Stimulated activated CD8-positive, alpha-beta memory T cell treated with anti-CD3 and anti-CD28 coated beads, Interleukin-15, amount 100 ng/mL, for 1 hour (primary cell): ENCODE measurements around the gene THBS3.
"Not testable (repeated sequence)": the region's sequence is repeated elsewhere in the genome, so short reads cannot be mapped to it uniquely, and the experiment has no call there.

Experiments
- DNase-seq: peaks from one replicate; pipeline ENCODE4 v3.0.0-alpha.2; 2020; ENCODE audit warnings: low read depth

THBS3 gene

DNA sequence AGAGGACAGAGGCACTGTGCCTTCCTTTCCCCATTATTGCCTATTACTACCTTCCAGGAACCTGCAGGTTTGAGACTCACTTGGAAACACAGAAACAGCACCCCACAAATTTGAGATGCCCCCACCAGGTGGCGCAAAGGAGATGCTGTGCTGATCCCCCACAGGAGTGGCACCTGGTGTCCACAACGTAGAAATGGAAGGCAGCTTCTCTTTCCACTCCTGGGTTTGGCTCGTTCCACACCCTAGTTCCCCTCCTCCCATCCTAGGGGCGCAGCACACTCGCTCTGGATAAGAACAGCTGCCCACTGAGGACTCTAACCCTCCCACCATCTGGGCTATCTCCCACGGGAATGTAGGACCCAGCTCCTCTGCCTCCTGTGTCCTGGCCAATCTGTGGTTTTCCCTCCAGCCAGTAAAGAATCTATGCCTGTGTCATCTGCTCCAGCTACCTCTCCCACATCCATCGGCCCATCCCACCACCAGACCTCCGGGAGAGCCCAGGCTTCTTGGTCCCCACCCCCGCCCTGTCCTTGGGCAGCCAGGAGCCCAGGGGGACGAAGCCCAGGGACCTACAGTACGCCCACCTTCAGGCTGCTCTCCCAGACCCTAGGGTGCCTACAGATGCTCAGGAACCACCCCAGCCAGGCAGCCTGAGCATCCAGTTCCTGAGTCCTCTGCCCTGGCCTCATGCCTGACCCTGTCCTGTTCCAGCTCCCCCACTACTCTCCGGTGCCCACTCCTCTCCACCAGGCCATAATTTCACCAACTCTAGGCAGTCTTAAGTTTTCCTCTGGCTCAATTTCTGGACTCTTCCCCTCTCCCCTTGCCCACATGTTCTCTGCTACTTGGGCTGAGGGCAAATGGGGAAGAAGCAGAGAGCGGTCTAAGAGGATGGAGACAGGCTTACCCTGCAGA, 549 bp downstream of the THBS3 start:
- DNase-seq: peak; percentile 93

DNA sequence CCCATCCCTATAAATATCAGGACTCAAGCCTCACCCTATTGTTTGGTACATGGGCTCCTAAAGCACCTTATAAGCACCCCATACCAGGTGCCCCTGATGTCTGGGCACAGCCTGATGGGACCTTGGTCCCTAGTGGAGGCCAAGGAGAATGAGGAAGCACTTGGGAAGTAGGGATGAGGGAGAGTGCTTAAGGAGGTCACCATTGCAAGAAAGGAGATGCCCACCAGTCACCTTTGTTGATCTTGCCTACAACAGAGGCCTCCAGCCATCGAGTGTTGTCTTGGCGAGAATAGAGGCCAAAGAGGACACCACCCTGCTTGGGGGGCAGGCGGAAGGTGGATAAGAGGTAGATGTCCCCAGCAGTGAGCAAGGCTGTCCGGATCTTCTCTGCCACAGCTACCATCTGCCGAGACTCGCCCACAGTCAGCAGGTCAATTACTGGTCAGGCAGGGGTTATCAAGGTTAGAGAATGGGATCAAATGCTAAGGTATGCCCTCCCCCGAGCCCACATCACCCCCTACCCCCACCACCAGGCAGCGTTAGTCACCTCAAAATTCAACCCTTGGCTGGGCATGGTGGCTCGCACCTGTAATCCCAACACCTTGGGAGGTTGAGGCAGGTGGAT, 1.6 kb downstream of the THBS3 start:
- no peak for DNase-seq

DNA sequence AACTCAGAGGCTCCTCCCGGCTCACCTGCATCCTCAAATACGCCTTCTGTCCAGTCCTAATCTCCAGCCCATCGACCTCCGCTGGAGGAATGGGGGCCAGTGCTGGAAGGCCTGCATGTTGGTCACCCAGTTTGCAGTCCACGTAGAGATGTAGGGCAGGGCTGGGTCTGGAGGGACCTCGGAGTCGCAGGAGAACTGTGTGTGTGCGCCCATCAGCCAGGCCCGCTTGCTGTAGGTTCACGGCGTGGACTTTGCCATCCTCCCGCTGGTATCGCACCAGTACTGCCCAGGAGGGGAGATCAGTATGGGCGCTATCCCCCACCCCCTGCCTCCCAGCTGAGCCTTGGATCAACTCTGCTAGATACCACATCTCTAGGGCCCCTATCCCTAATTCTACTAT, 2.7 kb downstream of the THBS3 start:
- DNase-seq: no peak

DNA sequence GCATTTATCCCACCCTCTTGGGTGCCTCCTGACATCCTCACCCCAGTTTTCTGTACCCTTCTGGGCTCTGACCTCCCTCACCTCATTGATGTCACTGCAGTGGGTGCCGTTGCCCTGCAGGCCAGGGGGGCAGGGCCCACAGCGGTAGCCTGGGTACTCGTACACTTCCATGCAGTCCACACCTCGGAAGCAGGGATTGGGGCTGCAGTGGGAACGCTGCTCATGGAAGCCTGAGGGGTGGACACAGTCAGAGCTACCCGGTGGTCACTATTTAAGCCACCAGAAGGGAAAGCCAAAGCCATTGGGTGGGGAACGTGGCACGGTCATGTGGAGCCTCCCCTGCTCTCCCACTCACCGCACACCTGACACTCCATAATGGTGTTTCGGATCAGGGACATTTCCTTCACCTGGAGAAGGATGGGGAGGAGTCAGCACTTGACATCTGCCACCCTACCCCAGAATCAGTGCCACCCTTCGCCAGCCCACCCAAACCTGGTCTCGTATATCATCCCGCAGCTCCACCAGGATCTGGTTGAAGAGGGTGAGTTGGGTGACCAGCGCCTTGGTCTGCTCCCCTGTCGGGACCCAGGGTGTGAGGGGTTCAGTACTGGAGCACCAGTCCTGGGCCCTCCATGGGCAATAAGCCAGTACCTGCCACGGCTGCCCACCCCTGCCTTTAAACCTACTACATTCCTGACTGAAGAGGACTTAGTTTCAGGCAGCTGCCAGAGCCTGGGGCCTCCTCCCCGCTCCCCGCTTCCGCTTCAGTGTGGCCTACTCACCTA, 4.8 kb downstream of the THBS3 start:
- no peak for DNase-seq

GRCh38 chr1:155202198-155202597, 5.5 kb downstream of the THBS3 start:
- no peak for DNase-seq

DNA sequence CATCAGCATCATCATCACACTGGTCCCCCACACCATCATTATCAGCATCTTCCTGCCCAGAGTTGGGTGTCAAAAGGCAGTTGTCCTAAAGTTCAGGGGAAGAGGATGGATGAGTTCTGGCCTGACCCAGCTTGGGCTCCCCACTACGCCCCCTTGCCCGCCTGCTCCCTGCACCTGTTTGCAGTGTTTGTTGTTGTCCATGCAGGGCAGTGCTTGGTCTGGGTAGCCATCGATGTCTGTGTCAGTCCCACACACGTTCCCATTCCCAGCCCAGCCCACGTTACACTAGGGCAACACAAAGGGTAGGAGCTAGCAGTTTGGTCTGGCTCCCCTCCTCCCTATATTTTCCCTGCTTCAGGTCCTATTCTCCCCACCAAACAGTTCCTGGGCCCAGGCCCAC, 6.8 kb downstream of the THBS3 start:
- no peak for DNase-seq

- DNase-seq: no peak
Measured at GRCh38 chr1:155199792-155200191, 7.9 kb downstream of the THBS3 start.

- no peak for DNase-seq
Measured at GRCh38 chr1:155198547-155198906, 9.2 kb downstream of the THBS3 start.

DNA sequence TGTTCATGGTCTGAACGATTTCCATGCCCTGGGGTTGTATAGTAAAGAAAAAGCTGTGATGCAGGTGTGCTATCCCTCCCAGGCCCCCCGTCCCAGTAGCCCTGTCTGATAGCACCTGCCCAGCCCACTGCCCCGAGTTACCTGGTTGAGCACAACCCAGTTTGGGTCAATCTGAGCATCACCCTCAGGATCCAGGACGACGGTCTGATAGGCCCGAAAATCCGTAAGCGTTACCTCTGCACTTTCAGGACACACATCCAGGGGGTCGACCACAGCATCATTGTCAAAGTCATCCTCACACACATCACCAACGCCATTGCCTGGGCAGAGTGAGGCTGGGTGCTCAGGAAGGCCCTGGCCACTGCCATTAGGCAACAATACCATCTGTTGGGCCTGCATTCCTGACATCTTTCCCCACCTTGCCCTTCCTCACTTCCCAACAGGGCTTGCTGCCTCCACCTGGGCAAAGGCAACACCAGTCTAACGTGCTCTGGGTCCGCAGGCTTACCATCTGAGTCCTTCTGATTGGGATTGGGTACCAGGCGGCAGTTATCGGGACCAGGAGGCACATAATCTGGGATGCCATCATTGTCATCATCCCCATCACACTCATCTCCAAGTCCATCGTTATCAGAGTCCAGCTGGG, 9.7 kb downstream of the THBS3 start:
- DNase-seq: no peak

DNA sequence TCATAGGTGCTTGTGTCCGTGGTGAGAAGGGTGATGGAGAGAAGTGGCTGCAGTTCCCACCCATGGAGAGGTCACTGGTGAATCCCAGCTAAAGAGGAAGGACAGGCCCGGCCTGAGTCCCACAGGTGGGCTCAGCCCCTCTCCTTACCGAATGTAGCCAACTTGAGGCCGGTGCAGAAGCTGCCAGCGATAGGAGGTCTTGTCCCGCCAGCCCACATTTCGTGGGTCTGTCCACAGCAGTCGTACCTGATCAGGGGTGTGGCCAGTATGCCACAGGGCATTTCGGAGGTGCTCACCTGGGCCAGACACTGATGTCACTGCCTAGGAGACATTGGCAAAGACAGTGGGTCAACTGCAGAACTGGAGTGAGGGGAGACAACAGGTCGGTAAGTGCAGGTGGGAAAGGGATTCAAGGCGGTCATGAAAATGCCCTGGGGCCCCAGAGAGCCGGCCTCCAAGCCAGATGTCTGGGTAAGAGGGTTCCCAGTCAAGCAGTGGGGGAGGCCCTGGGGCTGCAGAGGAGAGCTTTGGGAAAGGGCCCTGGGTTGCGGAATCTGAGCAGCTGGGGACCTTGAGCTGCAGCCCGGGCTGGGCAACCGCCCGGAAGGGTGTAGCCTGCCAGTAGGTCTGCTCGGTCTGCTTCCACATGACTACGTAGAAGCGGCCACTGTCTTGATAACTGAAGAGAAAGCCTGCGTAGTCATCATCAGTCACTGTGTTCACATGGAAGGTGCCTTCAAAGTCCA, 10.6 kb downstream of the THBS3 start:
- no peak for DNase-seq

GRCh38 chr1:155196103-155196892, 11.4 kb downstream of the THBS3 start:
- no peak for DNase-seq

GRCh38 chr1:155195201-155196102, 12.2 kb downstream of the THBS3 start:
- DNase-seq: no peak

DNA sequence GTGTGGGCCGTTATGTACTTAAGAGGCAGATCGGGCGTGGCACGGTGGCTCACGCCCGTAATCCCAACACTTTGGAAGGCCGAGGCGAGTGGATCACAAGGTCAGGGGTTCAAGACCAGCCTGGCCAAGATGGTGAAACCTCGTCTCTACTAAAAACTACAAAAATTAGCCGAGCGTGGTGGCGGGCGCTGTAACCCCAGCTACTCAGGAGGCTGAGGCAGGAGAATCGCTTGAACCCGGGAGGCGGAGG, 13.8 kb downstream of the THBS3 start:
- not testable (repeated sequence) for DNase-seq

DNA sequence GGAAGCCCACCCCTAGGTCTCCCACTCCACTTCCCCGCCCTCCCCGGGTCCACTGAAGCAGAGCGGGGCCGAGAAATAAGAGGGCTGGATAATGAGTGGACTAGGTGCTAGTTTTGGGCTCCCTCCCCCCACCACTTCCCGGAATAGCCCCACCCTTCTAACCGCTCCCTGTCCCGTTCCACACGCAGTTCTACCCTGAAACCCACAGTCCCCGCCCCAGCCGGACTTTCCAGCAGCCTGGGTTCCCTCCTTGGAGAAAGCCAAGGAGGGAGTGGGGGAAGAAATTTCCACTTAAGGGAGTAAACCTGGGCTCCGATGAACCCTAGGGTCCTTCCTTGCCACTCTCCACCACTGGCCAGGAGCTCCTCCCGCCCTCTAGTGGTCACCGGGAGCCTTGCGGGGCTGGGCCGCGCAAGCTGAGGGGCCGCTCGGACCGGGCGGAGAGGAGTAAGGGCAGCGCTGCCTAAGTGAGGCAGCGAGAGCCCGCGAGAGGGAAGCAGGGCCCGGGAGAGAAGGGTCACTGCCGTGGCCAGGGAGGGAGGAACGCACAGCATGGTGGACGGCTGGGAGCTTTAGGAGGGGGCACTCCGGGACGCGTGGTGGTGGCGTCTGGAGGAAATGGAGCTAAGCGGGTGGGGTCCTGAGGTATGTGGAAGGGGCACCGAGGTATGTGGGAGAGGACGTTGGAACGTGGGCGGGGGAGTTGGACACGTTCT, 14.3 kb downstream of the THBS3 start:
- DNase-seq: peak; percentile 53

DNA sequence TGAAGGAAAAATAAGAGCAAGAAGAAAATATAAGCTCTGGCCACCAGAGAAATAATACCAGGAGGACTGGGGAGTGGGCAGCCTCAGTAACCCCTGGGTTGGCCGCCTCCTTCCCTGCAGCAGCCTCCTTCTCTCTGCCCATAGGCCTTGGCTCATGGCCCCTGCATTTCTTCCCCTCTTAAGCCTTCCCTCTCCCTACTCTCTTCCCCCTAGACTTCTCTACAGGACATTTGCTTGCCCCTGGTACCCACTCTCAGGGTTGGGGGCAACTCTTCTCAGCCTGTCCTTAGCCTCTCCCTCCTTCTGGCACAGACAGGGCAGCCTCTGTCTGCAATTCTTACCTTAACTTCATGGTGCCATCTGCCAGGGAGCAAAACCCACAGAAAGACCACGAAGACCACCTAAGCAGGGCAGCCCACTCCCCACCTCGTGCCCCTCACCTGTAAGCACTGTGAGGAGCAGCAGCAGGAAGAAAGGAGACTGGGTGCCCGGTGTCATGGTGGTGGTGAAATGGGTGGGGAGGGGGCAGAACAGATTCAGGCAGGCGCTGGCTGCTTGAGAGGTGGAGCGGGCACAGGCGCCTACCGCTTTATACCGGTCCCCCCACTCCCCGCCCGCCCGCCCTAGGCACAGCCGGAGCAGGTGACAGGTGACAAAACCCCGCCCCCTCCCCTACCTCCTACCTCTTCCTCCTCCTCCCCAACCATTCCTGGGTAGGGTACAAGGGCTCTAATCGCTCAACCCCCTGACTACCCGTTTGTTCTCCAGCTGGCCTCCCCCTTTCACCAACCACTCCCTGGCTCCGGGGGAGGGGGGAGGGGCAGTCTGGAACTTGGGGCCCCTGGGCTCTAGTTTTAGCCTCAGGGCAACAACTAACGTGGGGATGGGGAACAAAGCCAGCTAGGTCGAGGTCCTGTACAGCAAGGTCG, 15.1 kb downstream of the THBS3 start:
- DNase-seq: no peak

GRCh38 chr1:155191904-155192303, 15.8 kb downstream of the THBS3 start:
- no peak for DNase-seq

- not testable (repeated sequence) for DNase-seq
Measured at GRCh38 chr1:155189926-155190325, 17.8 kb downstream of the THBS3 start.

GRCh38 chr1:155188268-155188667, 19.4 kb downstream of the THBS3 start:
- DNase-seq: no peak
